Occipital lobe (tissue), 2 donors: ENCODE data around the gene GAS7. TPM values are rescaled to one million over a fixed set of nuclear protein-coding genes. Genes with fewer than 3 reads are reported as not detected.

Experiments
- DNase-seq: peaks from one replicate; lab custom pipeline; 2025; lab: John Stamatoyannopoulos, UW
- total RNA-seq: library from RNA; depleted of rRNA; stranded (reverse); fragments of >200 nt; gene quantifications from one replicate; pipeline ENCODE4 v1.2.3, GENCODE V29; 2014

GAS7 gene
- total RNA-seq, 1 donor from 2014 or later: 80.2 TPM

- no peak for DNase-seq
Observed at GRCh38 chr17:9894231-9894630, 304.2 kb downstream of the GAS7 start.

GRCh38 chr17:9893411-9894012, 304.9 kb downstream of the GAS7 start:
- DNase-seq: no peak

- no peak for DNase-seq
Observed at GRCh38 chr17:9890124-9890523, 308.3 kb downstream of the GAS7 start.

GRCh38 chr17:9887508-9887907, 310.9 kb downstream of the GAS7 start:
- no peak for DNase-seq

GRCh38 chr17:9886141-9886930, 312.1 kb downstream of the GAS7 start:
- DNase-seq: peak; percentile 61

GRCh38 chr17:9883451-9883850, 315.0 kb downstream of the GAS7 start:
- DNase-seq: no peak

- DNase-seq: no peak
Observed at GRCh38 chr17:9880582-9880999, 317.8 kb downstream of the GAS7 start.

GRCh38 chr17:9878786-9879525, 319.4 kb downstream of the GAS7 start:
- no peak for DNase-seq

- no peak for DNase-seq
Observed at GRCh38 chr17:9878356-9878755, 320.1 kb downstream of the GAS7 start.

- DNase-seq: no peak
Observed at GRCh38 chr17:9875441-9875840, 323.0 kb downstream of the GAS7 start.

- DNase-seq: no peak
Observed at GRCh38 chr17:9874722-9875121, 323.7 kb downstream of the GAS7 start.

- no peak for DNase-seq
Observed at GRCh38 chr17:9872852-9873251, 325.6 kb downstream of the GAS7 start.

GRCh38 chr17:9868552-9868951, 329.9 kb downstream of the GAS7 start:
- no peak for DNase-seq

- no peak for DNase-seq
Observed at GRCh38 chr17:9865586-9865985, 332.8 kb downstream of the GAS7 start.

- DNase-seq: no peak
Observed at GRCh38 chr17:9862949-9863348, 335.5 kb downstream of the GAS7 start.

GRCh38 chr17:9862220-9862619, 336.2 kb downstream of the GAS7 start:
- DNase-seq: no peak

GRCh38 chr17:9860851-9861250, 337.6 kb downstream of the GAS7 start:
- DNase-seq: no peak

Other genes with a start within 250 kb of the GAS7 start
- gene MYH13, start 174.4 kb upstream of the GAS7 start, total RNA-seq: not detected
- 2.0 TPM for gene MYH8, start 223.3 kb upstream of the GAS7 start, total RNA-seq